ENCODE data around the gene MSX2. TPM values are rescaled to one million over a fixed set of nuclear protein-coding genes. Genes with fewer than 3 reads are reported as not detected.

The MSX2 gene
- total RNA-seq, 4 donors from 2014 or later, result 5.4 to 7.9 (median 6.3) TPM

DNA sequence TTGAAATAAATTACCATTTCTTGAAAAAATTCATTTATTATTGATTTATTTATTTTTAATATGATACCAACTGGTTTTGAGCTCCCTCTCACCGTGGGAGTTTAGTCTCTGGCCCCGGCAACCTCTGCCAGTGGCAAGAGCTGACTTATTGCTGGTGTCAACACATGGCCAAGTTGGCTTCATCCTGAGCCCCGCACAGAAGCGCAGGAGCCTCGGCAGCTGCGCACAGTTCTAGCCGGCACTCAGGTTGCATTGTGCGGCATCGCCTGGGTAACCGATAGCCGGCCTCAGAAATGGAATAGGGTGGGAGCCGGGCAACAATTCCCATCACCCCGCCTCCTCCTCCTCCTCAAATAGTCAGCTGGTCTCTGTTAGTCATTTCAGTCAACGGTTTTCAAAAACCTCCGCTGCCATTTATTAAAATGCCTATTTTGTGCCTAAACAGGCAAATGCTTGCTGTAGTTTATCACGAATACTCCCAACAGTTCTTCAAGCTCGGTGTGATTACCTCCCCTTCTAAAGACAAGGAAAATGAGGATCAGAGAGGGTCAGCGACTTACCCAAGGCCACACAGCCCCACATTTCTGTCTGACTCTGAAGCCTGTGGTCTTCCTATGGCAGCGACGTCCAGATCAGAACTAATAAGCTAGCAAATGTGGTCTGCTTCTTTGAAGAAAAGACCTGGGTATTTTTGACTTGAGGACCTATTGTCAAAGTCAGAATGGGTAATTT is 15.7 kb upstream of the MSX2 start:
- TF ChIP-seq, protein P1, sequence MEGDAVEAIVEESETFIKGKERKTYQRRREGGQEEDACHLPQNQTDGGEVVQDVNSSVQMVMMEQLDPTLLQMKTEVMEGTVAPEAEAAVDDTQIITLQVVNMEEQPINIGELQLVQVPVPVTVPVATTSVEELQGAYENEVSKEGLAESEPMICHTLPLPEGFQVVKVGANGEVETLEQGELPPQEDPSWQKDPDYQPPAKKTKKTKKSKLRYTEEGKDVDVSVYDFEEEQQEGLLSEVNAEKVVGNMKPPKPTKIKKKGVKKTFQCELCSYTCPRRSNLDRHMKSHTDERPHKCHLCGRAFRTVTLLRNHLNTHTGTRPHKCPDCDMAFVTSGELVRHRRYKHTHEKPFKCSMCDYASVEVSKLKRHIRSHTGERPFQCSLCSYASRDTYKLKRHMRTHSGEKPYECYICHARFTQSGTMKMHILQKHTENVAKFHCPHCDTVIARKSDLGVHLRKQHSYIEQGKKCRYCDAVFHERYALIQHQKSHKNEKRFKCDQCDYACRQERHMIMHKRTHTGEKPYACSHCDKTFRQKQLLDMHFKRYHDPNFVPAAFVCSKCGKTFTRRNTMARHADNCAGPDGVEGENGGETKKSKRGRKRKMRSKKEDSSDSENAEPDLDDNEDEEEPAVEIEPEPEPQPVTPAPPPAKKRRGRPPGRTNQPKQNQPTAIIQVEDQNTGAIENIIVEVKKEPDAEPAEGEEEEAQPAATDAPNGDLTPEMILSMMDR (IDR thresholded peaks at IDR 0.05), result no peak
- no peak for TF ChIP-seq POLR2A (IDR thresholded peaks at IDR 0.05)
- no peak overlapping the region for H3K4me3 ChIP-seq (ENCODE audit: low read depth, poor library complexity, severe bottlenecking)
- WGBS, 2 donors, result 62 to 71% methylated on average over 20 of the region's 20 CpGs

DNA sequence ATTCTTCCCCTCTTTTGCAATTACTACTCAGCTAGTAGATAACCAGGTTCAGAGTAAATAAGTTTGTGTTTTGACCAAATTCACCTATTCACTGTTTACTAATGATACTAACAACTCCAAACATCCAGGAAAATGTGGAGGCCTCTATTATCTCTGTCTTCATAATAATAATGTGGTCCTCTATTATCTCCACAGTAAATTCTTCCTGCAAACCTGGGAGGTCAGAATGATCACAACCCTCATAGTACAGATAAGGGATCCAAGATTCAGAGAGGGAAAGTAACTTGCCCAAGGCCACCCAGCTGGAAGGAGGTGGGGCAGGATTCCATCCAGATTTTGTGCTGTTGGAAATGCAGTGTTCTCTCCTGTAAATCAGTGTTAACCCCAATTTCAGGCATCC is 9.6 kb upstream of the MSX2 start:
- intact Hi-C loops (cut with DNase I; ENCODE audit: low total_unique reads), result no loop called here
- no peak overlapping the region for H3K4me3 ChIP-seq (ENCODE audit: low read depth, poor library complexity, severe bottlenecking)
- no peak for DNase-seq (ENCODE audit: low spot score in 2 of 2)
- TF ChIP-seq POLR2A (IDR thresholded peaks at IDR 0.05), result no peak
- TF ChIP-seq, protein P1 (IDR thresholded peaks at IDR 0.05), result no peak

More for the DNA sequence above, 15.7 kb upstream of the MSX2 start:
- DNase-seq (ENCODE audit: low spot score in 2 of 2), result peak in 1 of 2 donors; percentile 56
- intact Hi-C loops (cut with DNase I; ENCODE audit: low total_unique reads), result no loop called here

DNA sequence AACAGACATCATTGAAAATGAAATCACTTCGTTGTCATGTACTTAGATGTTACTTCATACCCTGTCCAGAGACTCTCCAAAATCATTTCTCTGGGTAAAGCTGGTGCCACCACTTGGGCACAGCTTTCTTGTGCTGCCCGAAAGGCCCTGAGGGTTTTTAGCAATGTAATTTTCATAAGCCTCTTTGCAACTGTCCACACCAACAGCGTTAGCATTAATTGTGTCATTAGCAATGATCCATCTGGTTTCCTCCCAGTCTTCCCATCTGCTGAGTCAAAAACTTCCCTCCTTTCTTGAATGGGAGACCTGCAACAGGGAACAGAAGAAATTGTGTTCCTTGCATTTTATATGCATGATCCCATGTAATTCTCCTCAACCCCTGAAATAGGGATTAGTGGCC is 8.6 kb upstream of the MSX2 start:
- WGBS, 2 donors, result 75 to 83% methylated on average over 3 of the region's 3 CpGs
- intact Hi-C loops (cut with DNase I; ENCODE audit: low total_unique reads), result no loop called here
- H3K4me3 ChIP-seq (ENCODE audit: low read depth, poor library complexity, severe bottlenecking), result no peak overlapping the region
- DNase-seq (ENCODE audit: low spot score in 2 of 2), result no peak
- no peak for TF ChIP-seq POLR2A (IDR thresholded peaks at IDR 0.05)
- TF ChIP-seq, protein P1 (IDR thresholded peaks at IDR 0.05), result no peak

DNA sequence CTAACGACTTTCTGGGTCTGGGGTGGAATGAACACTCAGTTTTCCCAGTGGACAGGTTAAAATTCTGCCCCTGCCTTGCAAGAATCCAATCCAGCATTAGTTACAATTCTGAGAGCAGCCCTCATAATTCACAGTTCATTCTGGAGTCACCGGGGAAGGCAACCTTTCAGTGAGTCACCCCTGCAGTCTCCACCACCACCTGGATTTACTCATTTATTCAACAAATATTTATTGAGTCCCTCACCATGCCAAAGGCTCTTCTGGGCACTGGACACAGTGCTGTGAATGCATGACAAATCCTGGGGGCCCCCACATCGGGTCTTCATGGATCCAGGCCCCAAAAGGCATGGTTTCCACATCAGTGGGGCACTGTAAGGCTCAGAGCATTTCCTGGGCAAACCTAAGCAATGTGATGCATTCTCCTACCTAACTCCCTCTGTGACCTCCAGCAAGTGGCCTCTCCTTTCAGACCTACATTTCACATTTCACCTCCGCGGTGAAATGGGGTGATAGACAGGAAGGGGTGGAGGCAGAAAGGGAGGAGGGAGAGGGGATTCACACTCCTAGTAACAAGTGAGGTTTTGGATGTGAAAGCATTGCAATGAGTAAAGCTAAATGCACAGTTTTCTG is 6.4 kb upstream of the MSX2 start:
- intact Hi-C loops (cut with DNase I; ENCODE audit: low total_unique reads), result no loop called here
- no peak overlapping the region for H3K4me3 ChIP-seq (ENCODE audit: low read depth, poor library complexity, severe bottlenecking)

DNA sequence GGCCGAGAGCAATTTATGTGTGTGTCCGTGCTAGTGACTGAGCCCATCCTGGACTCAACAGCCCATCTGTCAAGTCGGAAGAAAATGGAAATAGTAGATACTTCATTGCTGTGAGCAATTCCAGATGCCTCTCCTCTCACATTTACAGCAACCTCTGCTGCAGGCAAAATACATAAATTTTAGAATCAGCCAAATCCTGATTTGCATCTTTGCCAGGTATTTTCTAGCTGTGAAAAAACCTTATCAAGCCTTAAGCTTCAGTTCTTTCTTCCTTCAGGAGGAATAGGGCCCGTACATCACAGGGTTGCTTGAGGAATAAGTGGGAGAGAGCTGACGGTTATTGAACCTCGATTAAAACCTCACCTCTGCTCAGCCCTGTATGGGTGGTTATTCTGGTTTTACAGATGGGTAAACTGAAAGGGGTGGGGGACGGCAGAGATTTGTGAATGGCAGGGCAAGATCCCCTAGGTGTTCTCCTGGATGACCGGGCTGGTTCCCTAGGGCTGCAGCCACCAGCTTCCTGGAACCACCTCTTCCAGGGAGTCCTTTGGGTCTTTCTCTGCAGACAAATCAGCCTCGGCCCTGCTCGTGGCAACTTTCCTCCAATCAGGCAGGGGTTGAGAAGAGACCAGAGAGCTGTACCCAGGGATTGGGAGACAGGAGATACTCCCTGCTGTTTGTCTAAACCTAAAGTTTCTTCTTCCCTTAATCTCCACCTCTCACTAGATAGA is 5.3 kb upstream of the MSX2 start:
- no peak for DNase-seq (ENCODE audit: low spot score in 2 of 2)
- no peak overlapping the region for H3K4me3 ChIP-seq (ENCODE audit: low read depth, poor library complexity, severe bottlenecking)
- intact Hi-C loops (cut with DNase I; ENCODE audit: low total_unique reads), result no loop called here
- no peak for TF ChIP-seq POLR2A (IDR thresholded peaks at IDR 0.05)
- TF ChIP-seq, protein P1 (IDR thresholded peaks at IDR 0.05), result no peak
- 32 to 37% methylated on average over 10 of the region's 10 CpGs for WGBS, 2 donors

More for the DNA sequence above, 6.4 kb upstream of the MSX2 start:
- DNase-seq (ENCODE audit: low spot score in 2 of 2), result no peak
- 50 to 53% methylated on average over 5 of the region's 5 CpGs for WGBS, 2 donors
- no peak for TF ChIP-seq POLR2A (IDR thresholded peaks at IDR 0.05)
- TF ChIP-seq, protein P1 (IDR thresholded peaks at IDR 0.05), result no peak

Measured in lower leg skin (tissue), 4 donors.